Measurements from ENCODE around the gene ZNF883. TPM values are rescaled to one million over a fixed set of nuclear protein-coding genes. Genes with fewer than 3 reads are reported as not detected.

ZNF883 gene
- 0.70 to 0.91 TPM (median 0.75 TPM) in 5 replicates for total RNA-seq (2022; extraction: Qiagen RNA extraction)

GRCh38 chr9:113011911-113012381, at the start of gene ZNF883:
ZNF883 (minus strand) TSS chr9:113012192.

GRCh38 chr9:113056191-113057106, 44.5 kb upstream of the ZNF883 start, which contains the start of gene ZFP37:
ZFP37 (minus strand) TSS chr9:113056724; CDS start chr9:113056688, 36 bp downstream.

Other genes with a start within 250 kb of the ZNF883 start
- 0.02 TPM in 1 of 5 replicates, not detected in the others for gene SLC46A2, start 121.3 kb downstream of the ZNF883 start, total RNA-seq (2022; extraction: Qiagen RNA extraction)
- gene ZFP37, start 44.5 kb upstream of the ZNF883 start, total RNA-seq (2022; extraction: Qiagen RNA extraction): 1.3 to 2.3 TPM (median 1.6 TPM) in 5 replicates
- gene SLC31A2, start 138.8 kb upstream of the ZNF883 start, total RNA-seq (2022; extraction: Qiagen RNA extraction): 7.0 to 7.9 TPM (median 7.3 TPM) in 5 replicates
- gene FKBP15, start 209.1 kb upstream of the ZNF883 start, total RNA-seq (2022; extraction: Qiagen RNA extraction): 17.1 to 18.6 TPM (median 18.0 TPM) in 5 replicates
- 19.1 to 21.7 TPM (median 20.5 TPM) in 5 replicates for gene SLC31A1, start 209.4 kb upstream of the ZNF883 start, total RNA-seq (2022; extraction: Qiagen RNA extraction)